Stimulated activated CD4-positive, alpha-beta T cell treated with anti-CD3 and anti-CD28 coated beads, TNF-alpha, amount 100 ng/mL, for 1 hour (primary cell): Measurements from ENCODE around the gene CYP46A1.
"Not testable (repeated sequence)": the region's sequence is repeated elsewhere in the genome, so short reads cannot be mapped to it uniquely, and the experiment has no call there.

Experiments used
- DNase-seq, 3 donors: peaks; one replicate each; pipeline ENCODE4 v3.0.0-alpha.2; 2020; ENCODE audit warnings: low read depth in 3 of 3, low spot score in 1 of 3

CYP46A1 gene

DNA sequence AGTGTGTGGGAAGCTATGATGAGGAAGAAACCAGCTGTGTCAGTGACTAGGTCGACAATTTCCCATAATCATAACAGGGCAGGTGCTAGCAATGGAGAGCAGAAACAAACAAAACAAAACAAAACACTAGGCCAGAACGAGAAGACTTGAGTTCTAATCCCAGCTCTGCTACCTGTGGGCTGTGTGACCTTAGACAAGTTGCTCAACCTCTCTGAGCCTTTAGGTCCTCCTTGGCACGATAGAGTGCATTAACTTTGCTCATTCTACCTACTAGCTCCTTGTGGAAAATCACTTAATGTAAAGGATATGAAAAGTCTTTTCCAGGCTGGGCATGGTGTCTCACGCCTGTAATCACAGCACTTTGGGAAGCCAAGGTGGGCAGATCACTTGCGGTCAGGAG, 27.9 kb upstream of the CYP46A1 start:
- no peak for DNase-seq

DNA sequence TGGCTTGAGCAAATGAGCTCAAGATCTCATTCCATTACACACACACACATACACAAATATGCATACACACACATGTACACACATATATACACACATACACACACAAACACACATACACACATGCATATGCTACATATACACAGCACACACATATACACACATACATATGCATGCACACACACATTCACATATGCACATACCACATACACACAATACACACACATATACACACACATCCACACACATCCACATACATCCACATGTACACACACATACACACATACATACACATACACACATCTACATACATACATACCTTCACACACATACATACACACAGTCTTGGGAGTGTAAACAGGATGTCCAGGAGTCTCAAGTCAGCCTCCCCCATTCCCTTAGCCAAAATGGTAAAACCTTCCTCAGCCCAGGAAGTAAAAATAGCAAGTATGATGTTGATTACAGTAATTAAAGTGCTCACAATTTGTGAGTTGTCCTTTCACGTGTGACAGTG, 26.4 kb upstream of the CYP46A1 start:
- DNase-seq: no peak

DNA sequence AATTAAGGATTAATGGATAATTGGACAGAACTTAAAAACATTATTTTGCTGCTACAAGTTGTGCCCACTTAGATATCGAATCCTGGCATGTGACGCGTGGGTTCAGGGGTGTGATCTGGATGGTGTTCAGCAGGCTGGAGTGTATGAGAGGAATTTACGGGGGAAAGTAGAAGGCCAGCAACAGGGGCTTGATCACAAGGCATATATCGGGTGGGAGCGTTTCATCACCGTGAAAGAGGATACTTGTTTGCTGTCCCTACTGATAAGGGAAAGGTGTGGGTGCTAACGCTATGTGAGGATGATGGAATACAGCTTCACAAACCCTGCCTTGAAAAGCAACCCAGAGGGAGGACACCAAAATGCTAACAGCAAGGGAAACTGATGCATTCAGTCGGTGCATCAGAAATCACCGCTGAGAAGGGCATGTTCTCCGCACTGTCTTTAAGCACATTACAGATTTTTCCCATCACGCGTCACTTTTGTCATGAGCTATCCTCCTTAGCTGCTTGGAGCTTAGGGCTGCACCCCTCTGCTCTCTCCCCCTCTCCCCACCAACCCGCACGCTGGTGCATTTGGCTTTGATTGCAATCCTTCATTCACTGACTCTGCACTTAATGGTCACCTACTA, 25.8 kb upstream of the CYP46A1 start:
- DNase-seq: no peak

DNA sequence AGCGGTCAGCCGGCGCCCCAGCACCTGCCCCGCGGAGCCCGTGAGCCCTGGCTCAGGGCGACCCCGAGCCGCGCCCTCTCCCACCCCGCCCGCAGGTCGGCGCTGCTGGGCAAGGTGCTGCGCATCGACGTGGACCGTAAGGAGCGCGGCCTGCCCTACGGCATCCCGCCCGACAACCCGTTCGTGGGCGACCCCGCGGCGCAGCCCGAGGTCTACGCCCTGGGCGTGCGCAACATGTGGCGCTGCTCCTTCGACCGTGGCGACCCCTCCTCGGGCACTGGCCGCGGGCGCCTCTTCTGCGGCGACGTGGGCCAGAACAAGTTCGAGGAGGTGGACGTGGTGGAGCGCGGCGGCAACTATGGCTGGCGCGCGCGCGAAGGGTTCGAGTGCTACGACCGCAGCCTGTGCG, 24.8 kb upstream of the CYP46A1 start:
- no peak for DNase-seq

DNA sequence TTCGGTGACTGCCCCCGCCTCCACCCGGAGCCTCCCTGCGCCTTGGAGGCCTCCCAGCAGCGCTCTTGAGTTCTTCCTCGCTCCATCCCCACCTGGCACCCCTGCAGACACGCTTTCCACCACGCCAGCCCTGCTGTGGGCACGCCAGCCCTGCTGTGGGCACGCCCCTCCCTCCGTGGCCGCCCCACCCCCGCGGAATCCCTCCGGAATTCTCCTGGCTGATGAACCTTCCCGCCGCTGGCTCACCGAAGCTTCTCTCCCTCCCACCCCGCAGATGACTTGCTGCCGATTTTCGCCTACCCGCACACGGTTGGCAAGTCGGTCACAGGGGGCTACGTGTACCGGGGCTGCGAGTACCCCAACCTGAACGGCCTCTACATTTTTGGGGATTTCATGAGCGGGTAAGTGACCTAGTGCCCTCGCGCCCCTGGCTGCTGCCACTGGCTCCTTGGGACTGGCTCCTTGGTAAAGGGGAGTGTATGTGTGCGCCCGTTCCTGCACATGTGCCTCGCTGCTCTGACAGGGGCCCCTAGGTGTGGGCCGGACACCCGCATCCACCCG, 24.0 kb upstream of the CYP46A1 start:
- DNase-seq: no peak

DNA sequence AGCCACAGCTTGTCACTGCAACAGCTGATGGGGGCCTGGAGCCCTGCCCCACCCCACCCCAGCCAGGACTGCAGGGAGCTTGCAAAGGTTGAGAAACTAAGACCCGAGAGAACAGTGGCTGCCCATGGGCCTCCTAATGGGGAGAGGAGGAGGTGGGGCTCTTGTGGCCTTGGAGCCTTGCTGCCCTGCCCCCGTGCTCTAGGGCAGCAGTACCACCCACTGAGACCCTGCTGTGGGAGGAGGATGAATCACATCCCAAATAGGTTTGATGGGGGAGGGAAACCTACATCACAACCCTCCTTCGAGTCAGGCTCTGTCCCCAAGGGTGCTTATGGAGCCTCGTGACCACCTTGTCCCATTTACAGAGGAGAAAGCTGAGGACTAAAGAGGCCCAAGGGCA, 23.3 kb upstream of the CYP46A1 start:
- no peak for DNase-seq

DNA sequence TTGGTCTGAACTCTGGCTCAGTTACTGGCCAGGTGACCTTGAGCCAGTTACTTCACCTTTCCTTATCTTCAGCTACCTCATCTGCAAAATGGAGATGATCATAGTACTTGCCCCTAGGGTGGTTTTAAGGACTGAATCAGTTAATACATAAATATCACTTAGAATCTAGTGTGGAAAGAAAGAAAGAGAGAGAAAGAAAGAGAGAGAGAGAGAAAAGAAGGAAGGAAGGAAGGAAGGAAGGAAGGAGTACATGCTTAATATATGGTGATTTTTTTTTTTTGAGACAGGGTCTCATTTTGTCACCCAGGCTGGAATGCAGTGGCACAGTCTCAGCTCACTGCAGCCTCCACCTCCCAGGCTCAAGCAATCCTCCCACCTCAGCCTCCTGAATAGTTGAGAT, 22.9 kb upstream of the CYP46A1 start:
- not testable (repeated sequence) for DNase-seq

DNA sequence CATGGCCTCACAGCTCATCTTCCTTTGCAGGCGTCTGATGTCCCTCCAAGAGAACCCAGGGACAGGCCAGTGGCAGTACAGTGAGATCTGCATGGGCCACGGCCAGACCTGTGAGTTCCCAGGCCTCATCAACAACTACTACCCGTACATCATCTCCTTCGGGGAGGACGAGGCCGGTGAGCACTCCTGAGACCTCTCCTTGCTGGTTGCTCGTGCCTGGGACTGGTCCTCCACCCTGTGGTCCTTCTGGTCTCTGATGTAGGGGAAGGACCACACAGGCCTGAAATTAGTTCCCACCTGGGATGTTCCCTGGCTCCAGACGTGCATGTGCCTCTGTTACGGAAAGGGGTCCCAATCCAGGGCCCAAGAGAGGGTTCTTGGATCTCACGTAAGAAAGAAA, 21.3 kb upstream of the CYP46A1 start:
- no peak for DNase-seq

DNA sequence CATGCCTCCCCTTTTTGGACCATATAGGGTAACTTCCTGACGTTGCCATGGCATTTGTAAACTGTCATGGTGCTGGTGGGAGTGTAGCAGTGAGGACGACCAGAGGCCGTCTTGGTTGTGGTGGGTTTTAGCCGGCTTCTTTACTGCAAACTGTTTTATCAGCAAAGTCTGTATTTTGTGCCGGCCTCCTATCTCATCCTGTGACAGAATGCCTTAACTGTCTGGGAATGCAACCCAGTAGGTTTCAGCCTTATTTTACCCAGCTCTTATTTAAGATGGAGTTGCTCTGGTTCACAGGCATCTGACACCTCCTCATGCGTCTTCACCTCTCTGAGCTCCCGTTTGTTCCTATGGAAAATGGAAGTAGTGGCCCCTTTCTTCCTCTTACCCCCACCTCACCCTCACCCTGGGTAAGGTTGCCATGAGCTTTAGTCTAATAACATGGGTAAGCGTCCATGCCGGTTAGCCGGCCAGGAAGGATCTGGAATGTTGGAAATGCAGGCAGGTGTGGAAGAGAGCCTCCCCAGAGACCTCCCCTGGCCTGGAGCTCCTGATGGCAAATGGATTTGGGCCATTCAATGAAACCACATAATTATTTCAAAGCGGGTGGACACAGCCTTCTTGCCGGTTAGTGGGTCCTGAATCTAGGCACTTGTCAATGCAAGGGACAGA, 20.6 kb upstream of the CYP46A1 start:
- no peak for DNase-seq

DNA sequence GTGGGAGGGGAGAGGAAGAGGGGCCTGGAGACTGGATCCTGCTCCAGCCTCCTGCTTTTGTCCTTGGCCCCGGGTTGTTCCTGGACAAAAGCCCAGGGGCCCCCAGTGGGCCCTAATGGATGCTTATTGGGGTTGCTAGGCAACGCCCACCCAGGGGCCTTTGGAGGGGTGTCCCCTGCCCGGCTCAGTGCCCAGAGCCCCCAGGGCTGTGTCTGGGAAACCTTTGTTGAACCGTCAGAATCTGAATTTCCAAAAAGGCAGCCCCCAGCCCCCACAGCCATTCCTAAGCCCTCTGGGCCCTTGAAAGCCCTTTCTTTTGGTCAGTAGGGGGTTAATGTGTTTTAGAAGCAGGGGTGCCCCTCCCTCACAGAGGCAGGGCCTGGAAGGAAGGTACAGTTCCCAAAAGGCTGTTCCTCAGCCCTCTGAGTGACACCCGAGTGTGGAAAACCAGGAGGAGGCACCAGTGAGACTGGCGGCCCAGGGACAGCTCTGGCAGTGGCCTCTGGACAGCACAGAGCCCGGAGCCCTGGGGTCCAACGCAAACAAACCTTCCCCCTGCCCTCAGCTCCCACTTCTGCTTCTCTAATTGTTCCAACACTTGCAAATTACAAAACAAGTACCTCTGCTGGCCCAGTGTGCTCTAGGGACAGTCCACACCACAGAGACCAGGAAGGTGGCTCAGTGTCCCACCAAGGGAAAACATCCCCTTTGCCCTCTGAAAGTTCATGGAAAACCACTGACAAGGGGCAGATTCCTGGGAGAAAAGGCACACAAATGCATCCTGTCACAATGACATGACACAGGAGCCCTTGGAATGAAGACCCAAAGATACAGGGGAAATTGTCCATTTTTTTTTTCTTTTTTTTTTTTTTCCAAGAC, 19.8 kb upstream of the CYP46A1 start:
- DNase-seq: no peak

DNA sequence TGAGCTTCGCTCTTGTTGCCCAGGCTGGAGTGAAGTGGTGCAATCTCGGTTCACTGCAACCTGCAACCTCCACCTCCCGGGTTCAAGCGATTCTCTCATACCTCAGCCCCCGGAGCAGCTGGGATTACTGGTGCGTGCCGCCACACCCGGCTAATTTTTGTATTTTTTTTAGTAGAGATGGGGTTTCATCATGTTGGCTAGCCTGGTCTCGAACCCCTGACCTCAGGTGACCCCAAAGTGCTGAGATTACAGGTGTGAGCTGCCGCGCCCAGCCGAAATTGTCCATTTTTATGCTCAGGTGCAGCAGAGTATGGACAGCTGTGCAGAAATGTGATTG, 19.2 kb upstream of the CYP46A1 start:
- no peak for DNase-seq

DNA sequence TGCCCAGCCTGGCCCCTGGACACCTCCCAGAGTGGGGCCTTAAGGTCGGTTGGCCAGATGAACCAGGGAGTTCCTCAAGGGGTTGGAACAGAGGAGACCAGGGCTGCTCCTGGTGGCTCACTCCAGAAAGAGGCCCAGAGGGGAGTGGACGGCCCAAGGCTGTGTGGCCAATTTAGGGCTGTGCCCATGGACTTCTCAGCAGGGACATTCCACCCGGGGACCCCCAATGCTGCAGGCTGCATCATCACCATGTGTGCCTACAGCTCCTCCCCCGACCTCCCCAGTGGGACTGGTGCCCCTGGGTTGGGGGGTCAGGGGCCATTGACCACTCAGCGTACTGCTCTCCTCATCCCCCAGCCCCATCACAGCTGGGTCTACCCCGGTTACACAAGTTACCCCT, 17.6 kb upstream of the CYP46A1 start:
- no peak for DNase-seq

DNA sequence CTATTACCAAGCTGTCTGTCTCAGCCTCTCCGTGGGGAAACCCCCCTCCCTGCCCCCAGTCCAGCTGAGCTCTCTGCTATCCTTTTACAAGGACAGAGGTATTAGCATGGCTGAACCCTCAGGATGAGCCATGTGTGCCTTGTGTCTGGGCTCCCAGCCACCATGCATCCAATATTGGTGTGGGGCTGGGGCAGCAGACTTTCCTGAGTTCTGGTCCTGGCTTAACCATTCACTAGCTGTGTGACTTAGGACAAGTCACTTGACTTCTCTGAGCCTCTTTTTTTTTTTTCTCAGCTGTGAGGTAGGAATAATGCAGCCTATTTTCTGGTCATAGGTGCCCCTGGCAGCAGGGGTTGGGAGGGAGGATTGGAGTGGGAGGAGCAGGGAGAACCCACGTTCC, 17.1 kb upstream of the CYP46A1 start:
- DNase-seq: no peak

DNA sequence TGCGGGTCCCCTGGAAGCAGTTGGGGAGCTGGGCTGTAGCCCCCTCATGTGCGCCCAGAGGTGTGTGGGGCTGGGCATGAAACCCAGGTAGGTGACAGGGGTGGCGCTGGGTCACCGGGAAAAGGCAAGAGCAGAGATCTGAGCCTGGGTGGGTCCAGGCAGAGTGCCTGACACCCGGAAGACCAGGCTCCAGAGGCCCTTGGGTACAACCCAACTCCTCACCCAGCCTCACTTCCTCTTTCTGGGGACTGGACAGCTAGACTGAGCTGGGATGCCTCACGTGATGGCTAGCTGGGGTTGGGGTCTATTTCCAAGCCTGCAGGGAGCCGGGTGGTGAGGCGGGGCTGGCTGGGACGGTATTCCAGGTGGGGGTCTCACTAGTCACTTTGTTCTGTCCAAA, 16.3 kb upstream of the CYP46A1 start:
- no peak for DNase-seq

DNA sequence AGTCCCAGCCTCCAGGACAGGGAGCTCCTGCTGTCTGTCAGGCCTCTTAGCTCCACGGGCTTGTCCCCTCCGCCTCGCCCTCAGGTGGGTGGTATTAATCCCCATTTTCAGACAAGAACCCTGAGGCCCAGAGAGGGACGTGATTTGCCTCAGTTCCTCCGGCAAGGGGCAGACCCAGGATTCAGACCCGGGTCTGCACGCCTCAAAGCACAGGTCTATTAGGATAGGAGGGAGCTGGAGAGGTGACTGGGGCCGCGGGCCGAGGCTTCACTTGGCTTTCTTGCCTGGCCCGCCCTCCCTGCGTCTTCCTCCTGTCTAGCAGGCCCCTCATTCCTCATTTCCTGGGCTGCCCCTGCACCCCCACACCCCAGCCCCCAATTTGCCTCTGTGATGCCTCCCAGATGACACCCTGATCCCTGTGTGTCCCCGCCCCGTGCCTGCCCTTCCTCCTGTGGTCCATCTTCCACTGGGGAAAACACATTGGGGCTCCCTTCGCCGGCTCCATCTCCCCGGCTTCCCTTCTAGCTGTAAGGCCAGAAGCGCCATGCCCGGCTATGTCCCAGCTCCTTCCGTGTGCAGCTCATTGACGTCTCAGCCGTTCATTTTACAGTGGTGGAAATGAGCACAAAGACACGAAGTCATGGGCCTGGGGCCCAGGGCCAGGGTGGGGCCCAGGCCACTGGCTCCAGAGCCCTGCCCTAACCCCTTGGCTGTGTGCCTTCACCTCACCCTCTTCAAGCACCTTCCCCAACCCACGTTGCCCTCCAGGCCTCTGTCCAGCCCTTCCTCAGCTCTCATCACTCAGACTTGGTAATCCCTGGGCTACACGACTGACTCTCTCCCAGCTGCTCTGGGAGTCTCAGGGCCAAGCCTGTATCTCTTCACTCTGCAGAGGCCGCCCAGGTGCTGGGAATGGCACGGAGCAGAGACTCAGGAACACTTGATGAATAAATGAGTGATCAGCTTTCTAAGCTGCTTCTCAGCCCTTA, 15.5 kb upstream of the CYP46A1 start:
- no peak for DNase-seq

DNA sequence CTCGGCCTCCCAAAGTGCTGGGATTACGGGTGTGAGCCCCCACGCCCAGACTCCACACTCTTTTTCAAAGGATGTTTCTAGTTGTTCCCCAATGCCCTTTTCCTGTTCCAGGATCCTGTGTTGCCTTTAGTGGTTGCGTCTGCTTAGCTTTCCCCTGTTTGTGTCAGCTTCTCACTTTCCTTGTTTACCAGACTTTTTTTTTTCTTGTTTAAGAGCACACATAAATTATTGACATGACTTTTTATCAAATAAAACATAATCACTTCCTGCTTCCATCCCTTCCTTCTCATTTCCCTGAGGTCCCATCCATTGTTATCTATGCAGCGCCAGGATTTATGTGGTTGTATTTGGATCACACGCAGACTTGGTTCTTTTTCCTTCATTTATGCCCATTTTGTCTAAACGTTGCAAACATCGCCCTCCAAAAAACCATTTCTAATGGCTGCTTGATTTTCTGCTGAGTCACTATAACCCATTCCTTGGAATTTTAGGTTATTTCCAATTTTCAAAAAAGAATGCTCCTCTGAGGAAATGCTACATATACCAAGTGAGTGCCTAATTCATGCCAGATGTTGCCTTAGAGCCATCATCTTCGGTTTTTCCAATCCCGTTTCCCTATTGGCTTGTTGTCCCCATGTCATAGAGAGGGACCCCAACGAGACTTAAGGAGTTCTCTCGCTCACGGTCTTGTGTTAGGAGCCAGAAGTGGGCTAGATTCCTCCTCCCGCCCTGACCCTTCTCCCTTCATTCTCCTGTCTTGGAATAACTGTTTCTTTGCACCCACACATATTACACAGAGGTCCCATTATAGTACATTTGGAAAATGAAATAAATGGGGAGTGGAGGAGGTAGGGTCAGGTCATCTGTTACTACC, 13.5 kb upstream of the CYP46A1 start:
- DNase-seq: no peak

DNA sequence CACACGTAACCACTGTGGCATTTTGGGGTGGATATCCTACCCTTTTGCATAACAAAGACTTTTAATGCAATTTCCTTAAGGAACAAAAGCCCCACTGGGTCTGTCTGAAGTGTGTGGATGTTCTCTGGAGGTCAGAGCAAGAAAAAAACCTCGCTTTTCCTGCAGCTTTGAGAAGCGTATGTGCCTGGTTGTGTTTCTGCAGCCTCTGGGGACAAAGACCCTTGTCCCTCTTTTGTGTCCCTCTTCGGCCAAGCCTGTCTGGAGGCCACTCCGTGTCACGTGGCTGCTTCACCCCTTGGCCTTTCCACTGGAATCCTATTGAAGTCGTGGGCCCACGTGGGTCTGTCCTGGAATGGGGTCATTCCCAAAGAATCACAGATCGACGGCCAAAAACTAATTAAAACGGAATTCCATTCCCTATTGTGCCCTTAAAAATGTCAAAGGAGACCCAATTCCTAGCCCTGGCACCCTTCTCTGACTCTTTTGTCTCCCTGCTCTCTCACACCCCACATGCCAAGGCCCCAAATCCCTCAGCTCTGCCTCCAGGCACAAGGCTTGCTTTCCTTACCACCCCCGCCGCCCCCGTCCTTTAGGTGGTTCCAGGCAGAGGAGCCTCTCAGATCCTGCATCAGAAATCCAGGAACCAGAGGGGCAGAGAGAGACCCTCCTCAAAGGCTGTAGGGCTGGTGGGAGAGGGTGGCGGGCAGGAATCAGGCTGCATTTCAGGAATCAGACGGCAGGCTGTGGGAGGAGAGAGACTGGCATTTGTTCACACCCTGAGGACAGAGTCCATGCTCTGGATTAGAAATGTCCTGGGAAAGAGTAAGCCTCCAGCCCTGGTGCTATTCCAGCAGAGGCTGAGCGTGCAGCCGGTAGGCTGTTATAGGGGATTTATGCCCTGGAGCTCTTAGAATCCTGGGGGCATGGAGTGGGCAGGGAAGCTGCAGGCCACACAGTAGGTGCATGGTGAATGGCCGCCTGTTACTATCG, 12.6 kb upstream of the CYP46A1 start:
- no peak for DNase-seq

DNA sequence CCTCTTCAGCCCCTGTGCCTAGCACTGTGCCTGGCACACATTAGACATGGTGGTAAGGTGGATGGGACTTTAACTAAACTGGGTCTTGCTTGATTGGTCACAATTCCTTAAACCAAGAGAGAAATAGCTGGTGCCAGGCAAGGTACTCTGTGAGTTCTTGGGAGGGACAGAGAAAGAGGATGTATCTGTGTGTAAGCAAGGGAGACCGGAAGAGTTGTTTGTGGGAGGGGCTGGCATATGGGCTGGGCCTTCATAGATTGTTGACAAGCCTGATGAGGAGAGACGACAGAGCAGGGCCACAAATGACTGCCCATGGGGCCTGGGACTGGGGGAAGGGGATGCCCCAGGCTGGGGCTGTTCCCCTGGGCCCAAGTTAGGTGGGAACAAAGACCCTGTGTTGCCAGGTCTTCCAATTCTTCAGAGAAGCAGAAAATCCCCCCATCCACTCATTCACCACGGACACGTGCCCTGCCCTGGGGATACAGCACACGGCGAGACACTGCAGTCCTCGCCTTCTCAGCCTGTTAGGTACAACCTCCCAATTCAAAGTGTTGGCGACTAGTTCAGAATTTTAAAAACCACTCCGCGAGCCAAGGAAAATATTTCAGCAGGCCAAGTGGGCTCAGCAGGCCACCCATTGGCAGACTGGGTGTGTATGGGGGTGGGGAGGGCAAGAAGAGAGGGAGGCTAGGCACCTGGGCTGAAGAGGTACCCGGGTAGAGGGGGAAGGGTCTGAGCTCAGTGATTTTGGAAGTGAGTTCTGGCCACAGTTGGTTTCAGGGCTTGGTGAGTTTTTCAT, 11.4 kb upstream of the CYP46A1 start:
- no peak for DNase-seq
